Endothelial cell of umbilical vein (primary cell): Measurements from ENCODE around the gene LIN28A. TPM values are rescaled to one million over a fixed set of nuclear protein-coding genes. Genes with fewer than 3 reads are reported as not detected.

Experiments
- BruUV-seq: library from RNA; stranded (reverse); fragments of 400-500 nt; replicated peaks from 2 replicates; lab custom pipeline; 2021; lab: Mats Ljungman, UMichigan
- CTCF ChIA-PET: fragments of 300-600, 350-600 bp; sonication (Branson Sonifier 250); formaldehyde crosslinking; loops from one replicate; lab custom pipeline; 2021; ENCODE audit warnings: antibody characterized with exemption, inconsistent platforms; lab: Charles Lee
- POLR2A ChIA-PET: fragments of 300-600, 350-600 bp; sonication (Branson Sonifier 250); formaldehyde crosslinking; loops from one replicate; lab custom pipeline; 2021; ENCODE audit warnings: antibody characterized with exemption, inconsistent platforms; lab: Charles Lee
- DNase-seq: peaks from one replicate; pipeline ENCODE4 v3.0.0-alpha.2; 2011; ENCODE audit warnings: low read depth, low spot score
- FAIRE-seq: peaks from 2 replicates; lab custom pipeline; 2011; peaks lifted over from hg19 to GRCh38; lab: Jason Lieb, UNC
- H2AFZ ChIP-seq: 2 replicates; pipeline ENCODE4 v1.6.0; 2012; ENCODE audit warnings: low read depth, low read length, control low read depth, inconsistent platforms
- H3K27ac ChIP-seq: 2 replicates; pipeline ENCODE4 v1.5.1; 2011; ENCODE audit warnings: low read depth, mild to moderate bottlenecking, control low read depth, low read length, moderate library complexity; ENCODE audit not compliant: insufficient read depth
- H3K27me3 ChIP-seq, 2 experiments: 2 replicates each; pipeline versions ENCODE4 v1.6.0 to v1.6.1; 2011; ENCODE audit warnings: low read length in 2 of 2, mixed read lengths in 1 of 2; ENCODE audit not compliant: control insufficient read depth in 2 of 2, insufficient read depth in 2 of 2
- H3K36me3 ChIP-seq, 2 experiments: 2 replicates in 1 of 2; 3 replicates in 1 of 2; pipeline ENCODE4 v1.5.1; 2011; ENCODE audit warnings: low read length in 2 of 2, mild to moderate bottlenecking in 1 of 2, moderate library complexity in 1 of 2; ENCODE audit not compliant: control insufficient read depth in 2 of 2, insufficient read depth in 2 of 2; ENCODE audit errors: extremely low read depth in 1 of 2
- H3K4me1 ChIP-seq: 3 replicates; pipeline ENCODE4 v1.5.1; 2011; ENCODE audit warnings: mild to moderate bottlenecking, low read length; ENCODE audit not compliant: control insufficient read depth, insufficient read depth; ENCODE audit errors: extremely low read depth
- H3K4me2 ChIP-seq: 2 replicates; pipeline ENCODE4 v1.6.1; 2011; ENCODE audit warnings: low read length, control low read depth, mixed read lengths; ENCODE audit not compliant: insufficient read depth
- H3K4me3 ChIP-seq, 3 experiments: fragments of 200-600 bp in 1 of 3; sonication (generic), shearing (Covaris generic) in 1 of 3; replicated peaks in 1 of 3; 2 replicates each; pipeline ENCODE4 v1.5.1; 2011 to 2016; ENCODE audit warnings: control low read depth in 3 of 3, low read length in 3 of 3, mild to moderate bottlenecking in 2 of 3, inconsistent platforms in 1 of 3, low read depth in 1 of 3, moderate library complexity in 1 of 3; ENCODE audit not compliant: insufficient read depth in 1 of 3
- H3K79me2 ChIP-seq: 2 replicates; pipeline ENCODE4 v1.6.0; 2012; ENCODE audit warnings: low read length, inconsistent platforms; ENCODE audit not compliant: control insufficient read depth, insufficient read depth
- H3K9ac ChIP-seq: replicated peaks from 2 replicates; pipeline ENCODE3; 2011; ENCODE audit warnings: low read length, control low read depth; ENCODE audit not compliant: insufficient read depth; ENCODE audit errors: extremely low read depth
- H3K9me1 ChIP-seq: replicated peaks from 3 replicates; pipeline ENCODE4 v1.6.0; 2011; ENCODE audit warnings: mild to moderate bottlenecking, low read length; ENCODE audit not compliant: control insufficient read depth, insufficient read depth; ENCODE audit errors: extremely low read depth
- H3K9me3 ChIP-seq: replicated peaks from 2 replicates; pipeline ENCODE4 v1.5.1; 2012; ENCODE audit warnings: low read length, inconsistent platforms; ENCODE audit not compliant: control insufficient read depth, insufficient read depth
- H4K20me1 ChIP-seq: replicated peaks from 2 replicates; pipeline ENCODE3; 2011; ENCODE audit warnings: mild to moderate bottlenecking, low read length; ENCODE audit not compliant: control insufficient read depth, insufficient read depth; ENCODE audit errors: extremely low read depth
- GATA2 ChIP-seq: IDR thresholded peaks from 2 replicates; pipeline ENCODE4 v1.7.0; 2011; ENCODE audit warnings: low read depth, mild to moderate bottlenecking, moderate library complexity, mixed read lengths, low read length; ENCODE audit not compliant: insufficient read length, insufficient read depth
- JUN ChIP-seq: IDR thresholded peaks from 2 replicates; pipeline ENCODE4 v1.6.1; 2011; ENCODE audit warnings: borderline replicate concordance, low read depth; ENCODE audit not compliant: insufficient read length, insufficient read depth
- POLR2A ChIP-seq: IDR thresholded peaks from 2 replicates; pipeline ENCODE4 v1.6.1; 2012; ENCODE audit warnings: low read depth, mild to moderate bottlenecking, control low read depth, low read length
- POLR2AphosphoS5 ChIP-seq: IDR thresholded peaks from 2 replicates; pipeline ENCODE4 v1.6.1; 2012; ENCODE audit warnings: low read depth, mild to moderate bottlenecking, control low read depth, low read length, moderate library complexity; ENCODE audit not compliant: insufficient read depth
- dilution Hi-C: fragments of 300-500 bp; cut with MboI; formaldehyde crosslinking; loops from one replicate; pipeline ENCODE4 v1.15.0; 2019; ENCODE audit warnings: low sequenced_read_pairs; ENCODE audit not compliant: extremely low pct_ligation_motif_present
- intact Hi-C: fragments of 100-400 bp; cut with micrococcal nuclease; formaldehyde crosslinking; loops from one replicate; pipeline ENCODE4 v1.10.0; 2022
- polyA plus RNA-seq, 4 experiments: library from polyadenylated mRNA; depleted of rRNA in 3 of 4; stranded (reverse) in 3 of 4; unstranded in 1 of 4; fragments of >200 nt; gene quantifications; 2 replicates each; pipeline versions ENCODE4 v1.2.1 to v1.2.3, GENCODE V29; 2011 to 2012; ENCODE audit warnings: missing spikeins in 1 of 4
- total RNA-seq: library from RNA; stranded (reverse); gene quantifications from 2 replicates; pipeline ENCODE4 v1.2.3, GENCODE V29; 2021
- TF ChIP-seq, protein P1 (sequence below), 2 donors: IDR thresholded peaks; 1 replicate in 1 of 2; 2 replicates in 1 of 2; pipeline ENCODE4 v1.5.1; 2011; ENCODE audit warnings: low read length in 2 of 2, mild to moderate bottlenecking in 2 of 2, moderate library complexity in 2 of 2, control low read depth in 1 of 2, inconsistent platforms in 1 of 2, low read depth in 1 of 2; ENCODE audit not compliant: insufficient read depth in 1 of 2; ENCODE audit errors: extremely low read depth in 1 of 2

The LIN28A gene
- total and polyA plus RNA-seq, 2 donors (not counting 3 experiments of a cell fraction or from before 2014, with no cell fraction given): 0.11 TPM; not detected in 1

DNA sequence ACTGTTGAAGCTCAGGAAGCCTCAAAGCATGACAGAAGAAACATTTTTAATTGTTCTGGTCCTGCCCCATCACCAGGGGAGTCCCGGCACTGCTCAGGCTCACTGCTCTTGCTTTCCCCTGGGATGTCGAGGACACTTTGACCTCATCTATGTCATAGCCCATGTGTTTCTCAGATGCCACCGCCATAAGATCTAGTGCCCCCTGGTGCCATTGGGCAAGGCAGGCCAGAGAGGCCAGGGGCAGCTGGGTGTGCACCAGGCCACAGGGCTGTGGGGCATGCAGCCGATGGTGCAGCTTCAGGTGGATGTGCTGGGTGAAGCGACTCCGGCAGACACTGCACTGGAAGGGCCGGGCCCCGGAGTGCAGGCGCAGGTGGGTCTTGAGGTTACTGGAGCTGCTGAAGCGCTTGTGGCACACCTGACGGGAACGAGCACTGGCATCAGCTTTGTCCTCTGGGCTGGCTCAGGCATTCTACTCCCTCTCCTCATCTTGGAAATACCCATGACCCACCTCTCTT is 49.0 kb upstream of the LIN28A start:
- H3K4me2 ChIP-seq: no peak overlapping the region
- TF ChIP-seq GATA2 (no peak), POLR2A (no peak), POLR2AphosphoS5 (no peak), JUN (no peak)
- TF ChIP-seq, protein P1, sequence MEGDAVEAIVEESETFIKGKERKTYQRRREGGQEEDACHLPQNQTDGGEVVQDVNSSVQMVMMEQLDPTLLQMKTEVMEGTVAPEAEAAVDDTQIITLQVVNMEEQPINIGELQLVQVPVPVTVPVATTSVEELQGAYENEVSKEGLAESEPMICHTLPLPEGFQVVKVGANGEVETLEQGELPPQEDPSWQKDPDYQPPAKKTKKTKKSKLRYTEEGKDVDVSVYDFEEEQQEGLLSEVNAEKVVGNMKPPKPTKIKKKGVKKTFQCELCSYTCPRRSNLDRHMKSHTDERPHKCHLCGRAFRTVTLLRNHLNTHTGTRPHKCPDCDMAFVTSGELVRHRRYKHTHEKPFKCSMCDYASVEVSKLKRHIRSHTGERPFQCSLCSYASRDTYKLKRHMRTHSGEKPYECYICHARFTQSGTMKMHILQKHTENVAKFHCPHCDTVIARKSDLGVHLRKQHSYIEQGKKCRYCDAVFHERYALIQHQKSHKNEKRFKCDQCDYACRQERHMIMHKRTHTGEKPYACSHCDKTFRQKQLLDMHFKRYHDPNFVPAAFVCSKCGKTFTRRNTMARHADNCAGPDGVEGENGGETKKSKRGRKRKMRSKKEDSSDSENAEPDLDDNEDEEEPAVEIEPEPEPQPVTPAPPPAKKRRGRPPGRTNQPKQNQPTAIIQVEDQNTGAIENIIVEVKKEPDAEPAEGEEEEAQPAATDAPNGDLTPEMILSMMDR (IDR thresholded peaks at IDR 0.05; ENCODE audit: extremely low read depth in 1 of 2, insufficient read depth in 1 of 2, low read depth in 1 of 2, low read length in 2 of 2): no peak
- no TSS peak for BruUV-seq
- H3K4me3 ChIP-seq: no peak overlapping the region
- DNase-seq (no peak), FAIRE-seq (no peak)
- ChIA-PET POLR2A (no interaction called here), CTCF (interaction anchor here (0.5 to 3.2 kb wide), 6 partner anchors 39 to 326 kb away, joined by 4 to 16 read pairs (median 11); no protein-coding TSS in a partner anchor)
- dilution Hi-C loops: no loop called here
- no peak overlapping the region for H3K27ac ChIP-seq
- H3K9me1 ChIP-seq: no peaks in the 10 kb centered on the region
- H3K36me3 ChIP-seq: no peaks in the 10 kb centered on the region
- no peak overlapping the region for H3K9ac ChIP-seq
- intact Hi-C loops: loop anchor here (2.0 to 5.0 kb wide), 2 partner anchors 39 to 87 kb away; no protein-coding TSS in a partner anchor
- no peaks in the 10 kb centered on the region for H4K20me1 ChIP-seq
- H3K79me2 ChIP-seq: no peaks in the 10 kb centered on the region
- H2AFZ ChIP-seq: no peak overlapping the region
- H3K9me3 ChIP-seq: no peaks in the 10 kb centered on the region
- H3K4me1 ChIP-seq: no peaks in the 10 kb centered on the region
- H3K27me3 ChIP-seq: peaks cover 23 to 25% of the 10 kb centered on the region in 2 experiments
